Epidermal melanocyte (primary cell): ENCODE measurements around the gene CLGN.

ENCODE experiments used
- DNase-seq: peaks from one replicate; pipeline ENCODE4 v3.0.0; 2011; ENCODE audit warnings: low spot score; ENCODE audit not compliant: insufficient read length

The CLGN gene

DNA sequence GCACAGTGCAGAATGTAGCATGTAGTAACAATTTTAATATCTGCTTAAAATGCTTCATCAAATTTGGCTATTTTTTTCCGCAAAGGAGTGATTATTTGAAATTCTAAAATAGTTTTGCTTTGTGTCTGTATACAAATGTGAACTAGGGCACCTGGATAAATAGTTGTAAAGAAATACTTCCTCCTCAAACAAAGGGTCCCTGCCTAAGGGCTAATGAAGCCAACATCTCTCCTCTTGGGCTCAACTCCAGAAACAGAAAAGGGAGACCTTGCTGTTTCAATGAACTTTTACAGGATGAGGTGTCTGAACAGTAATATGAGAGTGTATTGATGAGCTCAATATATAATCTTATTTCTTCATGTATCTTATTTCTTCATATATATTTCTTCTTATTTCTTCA, 84.8 kb downstream of the CLGN start:
- no peak for DNase-seq
